Amniotic epithelial cell (primary cell): ENCODE measurements around the gene DCTN3.
A peak's percentile ranks its signal among the peaks of the same experiment; 100 is the strongest.

Experiments used
- DNase-seq: peaks from one replicate; pipeline ENCODE4 v3.0.0-alpha.2; 2010; ENCODE audit warnings: low read depth

DCTN3 gene

GRCh38 chr9:34590381-34591247 is 29.7 kb downstream of the DCTN3 start:
- DNase-seq: no peak

- DNase-seq: no peak
Observed at GRCh38 chr9:34589636-34590380, 30.5 kb downstream of the DCTN3 start, which contains the start of gene CNTFR. Gene CNTFR (minus strand): TSS chr9:34589724. CDS start chr9:34568981, 20,743 bp downstream.

- DNase-seq: no peak
Observed at GRCh38 chr9:34588671-34589635, 31.3 kb downstream of the DCTN3 start.

DNA sequence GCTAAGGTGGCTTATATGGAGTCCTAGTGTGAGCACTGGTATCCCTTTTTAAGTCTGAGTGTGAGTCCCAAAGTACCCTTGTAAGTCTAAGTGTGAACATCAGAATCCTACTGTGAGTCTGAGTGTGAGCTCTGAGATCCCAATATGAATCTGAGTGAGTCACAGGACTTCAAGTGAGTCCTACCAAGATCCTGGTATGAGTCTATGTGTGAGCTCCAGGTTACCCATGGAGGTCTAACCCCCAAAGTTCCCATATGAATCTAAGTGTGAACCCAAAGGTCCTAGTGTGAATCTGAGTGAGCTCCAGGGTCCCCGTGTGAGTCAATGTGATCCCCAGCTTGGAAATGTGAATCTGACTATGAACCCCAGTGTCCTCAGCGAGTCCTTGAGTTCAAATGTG is 33.0 kb downstream of the DCTN3 start:
- DNase-seq: no peak

GRCh38 chr9:34585946-34586669 is 34.2 kb downstream of the DCTN3 start:
- no peak for DNase-seq

DNA sequence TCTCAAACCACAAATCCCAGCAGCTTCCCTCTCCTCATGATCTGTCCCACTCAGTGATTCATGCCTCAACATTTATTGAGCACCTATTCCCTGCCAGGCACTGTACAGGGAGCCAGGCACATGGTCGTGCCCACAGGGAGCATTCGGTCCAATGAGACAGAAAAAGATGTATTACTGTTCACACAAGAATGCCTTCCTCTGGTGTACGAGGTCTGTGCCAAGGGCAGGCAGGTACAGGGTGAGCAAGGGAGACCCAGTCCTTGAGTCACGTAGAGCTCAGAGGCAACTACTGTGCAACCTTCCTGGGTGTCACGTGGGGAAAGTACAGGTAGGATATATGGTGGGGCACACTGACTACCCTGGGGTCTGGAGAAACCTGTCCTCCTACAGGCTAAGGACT is 35.3 kb downstream of the DCTN3 start:
- no peak for DNase-seq

DNA sequence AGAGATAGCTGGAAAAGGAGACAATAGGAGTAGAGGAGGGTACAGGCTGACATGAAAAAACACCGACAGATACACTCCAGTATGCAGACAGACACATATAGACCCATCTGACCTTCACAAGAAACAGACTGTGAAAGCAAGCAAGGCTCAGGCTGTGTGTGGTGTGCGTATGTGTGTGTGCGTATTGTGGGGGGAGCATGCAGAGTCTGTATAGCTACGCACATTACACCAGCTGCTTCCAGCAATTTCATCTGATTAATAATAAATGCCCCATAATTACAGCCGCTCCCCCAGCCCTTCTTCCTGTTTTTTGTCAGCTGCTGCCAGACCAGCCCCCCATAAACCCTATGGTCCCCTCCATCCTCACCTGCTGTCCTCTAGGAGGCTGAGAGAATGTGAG is 37.5 kb downstream of the DCTN3 start:
- DNase-seq: no peak

DNA sequence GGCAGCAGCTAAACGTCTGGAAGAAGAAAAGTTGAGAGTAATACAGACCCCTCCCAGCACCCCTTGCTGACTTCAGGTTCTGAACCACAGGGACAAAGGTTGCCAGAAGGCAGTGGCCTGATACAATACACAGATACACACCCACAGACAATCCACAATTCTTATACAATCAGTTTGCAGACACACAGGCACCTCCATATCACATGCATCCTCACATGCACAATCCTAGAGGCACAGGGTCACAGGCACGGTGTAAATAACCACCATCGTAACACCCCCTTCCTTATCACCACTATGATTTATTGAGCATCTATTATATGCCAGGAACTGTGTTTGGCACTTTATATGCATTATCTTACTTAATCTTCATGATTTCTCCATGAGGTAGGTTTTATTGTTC is 39.0 kb downstream of the DCTN3 start:
- DNase-seq: no peak

DNA sequence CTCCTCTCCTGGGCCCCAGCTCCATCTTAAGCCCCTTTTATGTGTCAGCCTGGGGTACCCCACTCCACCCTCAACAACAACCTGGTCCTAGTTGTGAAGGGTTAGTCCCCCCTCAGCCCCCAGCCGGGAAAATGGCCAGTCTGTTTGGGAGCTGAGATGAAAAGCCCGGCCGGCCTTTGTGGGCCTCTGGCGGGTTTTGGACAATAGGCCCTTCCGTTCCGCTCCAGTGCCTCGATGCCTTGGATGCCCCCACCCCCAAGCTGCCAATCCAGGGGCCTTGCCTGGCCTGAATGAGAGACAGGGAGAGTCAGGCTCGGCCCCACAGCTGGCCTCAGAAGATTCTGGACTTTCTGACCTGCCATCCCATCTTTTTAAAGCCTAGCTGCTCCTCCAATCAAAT is 39.9 kb downstream of the DCTN3 start:
- DNase-seq: no peak

- no peak for DNase-seq
Observed at GRCh38 chr9:34579808-34580163, 40.5 kb downstream of the DCTN3 start.

GRCh38 chr9:34579104-34579807 is 41.0 kb downstream of the DCTN3 start:
- DNase-seq: no peak

DNA sequence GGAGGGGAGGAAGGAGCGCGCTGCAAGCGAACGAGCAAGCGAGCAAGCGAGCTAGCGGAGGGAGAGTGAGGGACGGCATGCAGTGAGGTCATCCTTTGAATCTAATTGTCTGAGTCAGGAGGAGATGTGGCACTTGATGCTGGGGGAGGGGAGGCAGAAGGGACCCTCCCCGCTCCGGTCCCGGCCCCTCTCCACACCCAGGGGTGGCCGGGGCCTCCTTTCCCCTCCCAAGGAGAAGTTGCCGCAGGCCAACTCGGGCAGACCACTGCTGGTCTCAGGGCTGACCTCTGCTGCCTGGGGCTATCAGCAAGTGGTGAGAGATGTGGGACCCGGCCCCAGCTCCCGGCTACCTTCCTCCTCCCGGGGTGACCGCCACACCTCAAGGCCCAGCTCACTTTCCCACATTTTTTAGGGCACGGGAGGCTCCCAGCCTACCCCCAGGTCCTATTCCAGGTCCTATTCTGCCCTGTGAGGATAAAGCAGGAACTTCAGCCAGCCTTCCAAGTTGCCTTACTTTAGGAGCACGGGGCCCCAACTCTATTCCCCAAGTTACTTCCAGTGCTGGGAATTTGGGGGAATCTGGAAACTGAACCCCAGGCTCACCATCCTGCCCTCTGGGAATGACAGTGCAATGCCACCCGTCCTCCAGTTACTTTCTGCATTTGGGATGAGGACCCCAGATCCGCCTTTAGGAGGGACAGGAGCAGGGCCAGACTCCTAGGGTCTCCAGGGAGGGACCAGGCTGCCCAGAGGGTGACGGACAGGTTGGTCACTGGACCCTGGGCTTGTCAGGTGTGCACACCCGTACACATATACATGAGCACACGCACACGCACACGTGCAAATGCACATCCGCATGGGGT is 41.8 kb downstream of the DCTN3 start:
- peak; percentile 62 for DNase-seq

GRCh38 chr9:34577400-34578240 is 42.7 kb downstream of the DCTN3 start:
- no peak for DNase-seq

- DNase-seq: peak; percentile 15
Observed at GRCh38 chr9:34576597-34577399, 43.5 kb downstream of the DCTN3 start.

DNA sequence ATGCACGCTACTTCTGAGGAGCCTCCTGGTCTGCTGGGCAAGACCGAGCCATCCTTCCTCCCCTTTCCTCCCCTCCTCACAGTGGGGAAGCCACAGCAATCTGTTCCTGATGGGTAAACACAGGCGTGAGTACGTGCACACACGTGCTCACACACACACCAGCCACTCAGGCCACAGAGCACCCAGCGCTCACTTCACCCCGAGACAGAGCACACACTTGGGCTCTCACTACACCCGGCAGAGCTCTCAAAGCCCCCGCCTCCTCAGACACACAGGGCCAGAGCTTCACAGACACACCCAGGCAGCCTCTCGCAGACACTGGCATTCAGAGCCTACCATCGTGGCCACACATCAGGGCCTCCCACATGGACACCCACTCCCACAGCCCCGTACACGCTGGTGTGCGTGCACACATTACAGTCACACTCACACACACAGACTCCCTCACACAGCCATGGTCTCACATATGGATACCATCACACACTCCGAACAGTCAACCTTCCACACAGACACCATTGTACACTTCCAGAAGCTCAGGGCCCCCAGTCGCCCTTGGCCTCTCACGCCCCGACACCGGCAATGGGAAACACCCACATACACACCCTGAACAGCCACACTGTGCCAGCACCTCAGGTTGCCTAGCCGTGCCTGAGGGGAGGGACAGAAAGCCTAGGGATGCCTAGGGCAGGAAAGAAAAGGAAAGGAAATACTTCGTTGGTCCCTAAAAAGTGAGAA is 44.3 kb downstream of the DCTN3 start:
- DNase-seq: no peak

DNA sequence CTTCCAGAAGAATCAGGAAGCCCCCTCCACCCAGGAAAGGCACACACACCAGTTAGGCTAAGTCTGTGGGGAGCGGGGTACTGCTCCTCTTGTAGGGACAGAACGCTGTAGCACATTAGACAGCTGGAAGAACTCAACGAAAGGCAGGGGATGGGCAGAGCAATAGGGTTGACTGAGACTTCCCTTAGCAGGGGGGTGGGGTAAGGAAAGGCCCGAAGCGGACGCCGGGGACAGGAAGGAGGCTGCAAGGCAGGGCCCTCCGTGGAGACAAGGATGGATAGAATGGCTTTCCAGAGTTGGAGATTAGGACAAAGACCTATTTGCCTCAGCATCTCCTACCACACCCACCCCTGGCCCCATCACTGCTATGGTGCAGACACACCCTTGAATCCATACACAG is 45.1 kb downstream of the DCTN3 start:
- no peak for DNase-seq

GRCh38 chr9:34574571-34574970 is 45.7 kb downstream of the DCTN3 start:
- DNase-seq: no peak
